Upper lobe of left lung (tissue), 4 donors: ENCODE measurements around the gene ELK1.

Experiments used
- CTCF ChIP-seq, 6 experiments: fragments of 450-650 bp in 4 of 6; fragments of 200-600 bp in 2 of 6; sonication (generic) in 2 of 6; IDR thresholded peaks; one replicate each; pipeline ENCODE4 v1.5.1; 2016 to 2019; ENCODE audit warnings: antibody characterized with exemption in 6 of 6
- POLR2AphosphoS5 ChIP-seq, 2 donors: sonication (generic); formaldehyde crosslinking; IDR thresholded peaks; one replicate each; pipeline ENCODE4 v1.5.1; 2017; ENCODE audit warnings: antibody characterized with exemption in 2 of 2

DNA sequence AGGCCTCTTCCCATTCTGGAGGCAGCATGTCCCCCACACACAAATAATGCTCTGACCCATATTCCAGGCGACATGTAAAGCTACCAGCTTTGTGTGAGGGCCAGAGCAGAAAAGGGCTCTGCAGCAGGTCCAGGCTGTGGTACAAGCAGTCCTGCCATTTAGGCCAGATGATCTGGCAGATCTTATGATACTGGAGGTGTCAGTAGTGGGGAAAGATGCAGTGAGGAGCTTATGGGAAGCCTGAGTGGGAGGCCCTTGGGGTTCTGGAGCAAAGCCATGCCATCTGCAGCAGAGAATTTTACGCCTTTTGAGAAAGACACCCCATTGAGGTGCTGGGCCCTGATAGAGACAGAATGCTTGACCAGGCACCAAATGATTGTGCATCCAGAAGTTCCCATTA is 38.4 kb downstream of the ELK1 start:
- TF ChIP-seq POLR2AphosphoS5 (IDR thresholded peaks at IDR 0.05) = no peak
- no peak for TF ChIP-seq CTCF (IDR thresholded peaks at IDR 0.05)
